Pancreas (tissue), 10 donors: ENCODE measurements around the gene MAD2L1. TPM values are rescaled to one million over a fixed set of nuclear protein-coding genes. Genes with fewer than 3 reads are reported as not detected.

Experiments
- ATAC-seq, 4 donors: fragments of 200-7000 bp; cut with Tn5 transposase; one replicate each; pipeline versions ENCODE4 v1.8.0 to v1.9.1; 2020; ENCODE audit warnings: mild to moderate bottlenecking in 4 of 4, moderate library complexity in 4 of 4
- DNase-seq, 6 donors: peaks; one replicate each; pipeline ENCODE4 v3.0.0-alpha.2; 2020
- FAIRE-seq: peaks from 2 replicates; lab custom pipeline; 2012; peaks lifted over from hg19 to GRCh38; lab: Jason Lieb, UNC
- H3K27ac ChIP-seq, 4 donors: fragments of 200-600 bp; sonication (generic); 1 replicate in 3 of 4; 2 replicates in 1 of 4; pipeline versions ENCODE4 v1.5.0 to v1.8.0; 2020
- H3K27me3 ChIP-seq, 4 donors: fragments of 200-600 bp; one replicate each; pipeline ENCODE4 v1.8.0; 2021
- H3K36me3 ChIP-seq, 3 donors: fragments of 200-600 bp; sonication (generic) in 1 of 3; one replicate each; pipeline versions ENCODE4 v1.5.0 to v1.8.0; 2020 to 2021
- H3K4me1 ChIP-seq, 3 donors: fragments of 200-600 bp; one replicate each; pipeline ENCODE4 v1.8.0; 2021
- H3K4me3 ChIP-seq, 4 donors: fragments of 200-600 bp; sonication (generic) in 2 of 4; one replicate each; pipeline versions ENCODE4 v1.5.0 to v1.8.0; 2020 to 2021
- H3K9me3 ChIP-seq, 4 donors: fragments of 200-600 bp; one replicate each; pipeline ENCODE4 v1.8.0; 2021
- WGBS, 2 donors: extraction: QIAGEN DNeasy Blood & Tissue Kit; methylation state at CpG; one replicate each; pipeline ENCODE4 v1.1.7; 2013; 5-methylcytosine and 5-hydroxymethylcytosine counted together
- intact Hi-C, 3 donors: fragments of 100-400 bp; cut with DNase I; formaldehyde crosslinking; loops; one replicate each; pipeline versions ENCODE4 v1.11.1 to v1.14.2; 2022
- polyA plus RNA-seq, 2 donors: library from polyadenylated mRNA; stranded (reverse); fragments of 200-250 nt; gene quantifications; one replicate each; pipeline ENCODE4 v1.2.3, GENCODE V29; 2013
- total RNA-seq, 6 donors: library from RNA; stranded (reverse); fragmentation: NEBNext Ultra II Directional in 4 of 6; extraction: Animal tissue kit (Norgen Biotek cat#: 25700) in 4 of 6; gene quantifications; one replicate each; pipeline versions ENCODE4 v1.2.1 to v1.2.4, GENCODE V29; 2021 to 2023
- TF ChIP-seq, protein P1 (sequence below), 4 donors: fragments of 200-600 bp; sonication (generic) in 3 of 4; IDR thresholded peaks; one replicate each; pipeline versions ENCODE4 v1.5.0 to v1.8.0; 2021; ENCODE audit warnings: antibody characterized with exemption in 4 of 4
- donor health status: healthy with polysubstance abuse.
- donor health status: DM: no; HTN: no; CAD: no; lungs with moderate emphysema.
- donor health status: DM: no; HTN: no; CAD: no.
- donor health status: control.
- donor health status: control.
- donor health status: Bipolar disorder and iron deficiency.
- donor health status: DM: yes; HTN: yes; CAD: no.
- donor health status: DM: no; HTN: no; CAD: no.
- donor health status: DM: no; HTN: no; CAD: no.
- donor health status: DM: yes; HTN: yes; CAD: no.

The MAD2L1 gene
- total and polyA plus RNA-seq, 8 donors: 0.37 to 1.8 (median 0.73) TPM

DNA sequence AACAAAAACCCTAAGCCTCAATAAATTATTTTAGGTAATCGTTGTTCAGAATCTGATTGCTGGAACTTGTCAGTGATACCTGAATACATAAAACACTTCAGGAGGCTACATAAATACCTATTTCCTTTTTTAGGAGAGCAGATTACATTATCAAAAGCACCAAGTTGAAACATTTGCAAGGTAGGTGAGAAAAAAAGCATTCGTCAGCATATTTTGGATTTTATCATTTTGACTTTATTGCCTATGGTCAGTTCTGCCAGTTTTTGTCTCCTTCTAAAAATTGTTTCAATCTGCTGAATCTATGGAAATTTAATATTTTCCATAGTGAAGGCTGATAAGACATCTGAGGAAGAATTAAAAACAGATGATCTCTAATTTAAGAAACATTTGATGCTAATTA lies 16.5 kb upstream of the MAD2L1 start:
- Histone ChIP-seq H3K4me1 (peaks cover 0 to 4% (median 0%) of the 10 kb centered on the region in 3 donors), H3K27me3 (no peaks in the 10 kb centered on the region), H3K27ac (no peak overlapping the region), H3K9me3 (no peaks in the 10 kb centered on the region), H3K4me3 (no peak overlapping the region), H3K36me3 (no peaks in the 10 kb centered on the region)
- intact Hi-C loops: no loop called here
- WGBS, 2 donors: 76 to 78% methylated on average over 2 of the region's 2 CpGs
- FAIRE-seq (no peak), DNase-seq (no peak), ATAC-seq (no peak)
- TF ChIP-seq, protein P1, sequence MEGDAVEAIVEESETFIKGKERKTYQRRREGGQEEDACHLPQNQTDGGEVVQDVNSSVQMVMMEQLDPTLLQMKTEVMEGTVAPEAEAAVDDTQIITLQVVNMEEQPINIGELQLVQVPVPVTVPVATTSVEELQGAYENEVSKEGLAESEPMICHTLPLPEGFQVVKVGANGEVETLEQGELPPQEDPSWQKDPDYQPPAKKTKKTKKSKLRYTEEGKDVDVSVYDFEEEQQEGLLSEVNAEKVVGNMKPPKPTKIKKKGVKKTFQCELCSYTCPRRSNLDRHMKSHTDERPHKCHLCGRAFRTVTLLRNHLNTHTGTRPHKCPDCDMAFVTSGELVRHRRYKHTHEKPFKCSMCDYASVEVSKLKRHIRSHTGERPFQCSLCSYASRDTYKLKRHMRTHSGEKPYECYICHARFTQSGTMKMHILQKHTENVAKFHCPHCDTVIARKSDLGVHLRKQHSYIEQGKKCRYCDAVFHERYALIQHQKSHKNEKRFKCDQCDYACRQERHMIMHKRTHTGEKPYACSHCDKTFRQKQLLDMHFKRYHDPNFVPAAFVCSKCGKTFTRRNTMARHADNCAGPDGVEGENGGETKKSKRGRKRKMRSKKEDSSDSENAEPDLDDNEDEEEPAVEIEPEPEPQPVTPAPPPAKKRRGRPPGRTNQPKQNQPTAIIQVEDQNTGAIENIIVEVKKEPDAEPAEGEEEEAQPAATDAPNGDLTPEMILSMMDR (IDR thresholded peaks at IDR 0.05): no peak

DNA sequence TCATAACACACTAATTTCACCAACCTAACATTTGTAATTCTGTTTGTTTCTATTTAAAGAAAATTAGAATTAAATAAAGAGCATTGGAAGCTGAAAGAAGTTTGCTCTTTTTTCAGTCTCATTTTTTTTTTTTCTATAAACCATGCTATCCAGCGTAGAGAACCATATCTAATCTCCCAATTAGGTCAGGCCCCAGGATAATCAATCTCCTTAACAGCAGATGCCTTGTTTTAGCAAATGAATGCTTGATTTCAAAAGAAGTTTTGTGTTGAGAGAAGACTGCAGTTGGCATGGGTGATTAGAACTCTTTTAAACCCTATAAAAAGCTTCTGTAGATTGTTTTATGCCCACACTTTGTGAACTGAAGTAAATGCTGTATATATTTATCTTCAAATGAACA lies 15.6 kb upstream of the MAD2L1 start:
- Histone ChIP-seq H3K36me3 (no peaks in the 10 kb centered on the region), H3K4me3 (no peak overlapping the region), H3K27ac (no peak overlapping the region), H3K9me3 (no peaks in the 10 kb centered on the region), H3K27me3 (no peaks in the 10 kb centered on the region), H3K4me1 (peaks cover 0 to 4% (median 0%) of the 10 kb centered on the region in 3 donors)
- TF ChIP-seq, protein P1 (IDR thresholded peaks at IDR 0.05): no peak
- intact Hi-C loops: no loop called here
- no peak for ATAC-seq
- no peak for FAIRE-seq
- 26 to 36% methylated on average over 1 of the region's 1 CpG for WGBS, 2 donors
- no peak for DNase-seq

DNA sequence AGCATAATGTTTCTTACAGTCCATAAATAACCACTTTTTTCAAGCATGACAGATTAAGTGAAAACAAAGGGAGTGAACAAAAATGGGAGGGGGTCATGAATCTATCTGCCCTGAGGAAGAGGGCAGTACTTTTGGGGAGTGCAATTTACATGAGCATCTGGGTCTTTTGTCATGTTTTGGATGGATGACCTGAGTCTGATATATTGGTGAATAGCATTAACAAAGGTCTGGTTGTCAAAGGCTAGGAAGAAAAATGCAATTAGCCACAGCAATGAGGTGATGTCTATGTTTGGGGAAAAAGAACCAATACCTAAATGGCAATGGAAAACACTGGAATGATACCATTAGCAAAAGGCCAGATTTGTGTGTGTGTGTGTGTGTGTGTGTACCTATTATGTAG lies 15.1 kb upstream of the MAD2L1 start:
- no peaks in the 10 kb centered on the region for H3K36me3 ChIP-seq
- H3K4me1 ChIP-seq: peaks cover 0 to 4% (median 0%) of the 10 kb centered on the region in 3 donors
- intact Hi-C loops: no loop called here
- TF ChIP-seq, protein P1 (IDR thresholded peaks at IDR 0.05): no peak
- ATAC-seq (no peak), DNase-seq (no peak), FAIRE-seq (no peak)
- H3K27ac ChIP-seq: no peak overlapping the region
- no peak overlapping the region for H3K4me3 ChIP-seq
- no peaks in the 10 kb centered on the region for H3K9me3 ChIP-seq
- H3K27me3 ChIP-seq: no peaks in the 10 kb centered on the region

DNA sequence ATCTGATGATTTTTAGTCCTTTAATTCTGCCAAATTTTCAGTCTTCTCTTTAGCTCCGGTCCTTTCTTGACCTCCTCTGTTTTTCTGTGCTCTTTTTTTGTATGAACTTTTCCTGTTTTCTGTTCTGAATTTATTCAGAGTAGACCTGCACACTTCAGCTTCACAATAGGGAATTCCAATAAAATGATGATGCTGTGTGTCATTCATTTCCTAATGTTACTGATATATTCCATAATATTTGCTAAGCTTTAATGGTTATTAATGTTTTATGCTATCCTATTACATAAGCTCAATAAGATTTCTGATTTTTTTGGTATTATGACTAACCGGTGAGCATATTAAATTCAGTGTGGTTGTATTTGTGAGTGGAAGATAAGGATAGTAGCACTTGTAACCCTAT lies 13.9 kb upstream of the MAD2L1 start:
- no peak for ATAC-seq

DNA sequence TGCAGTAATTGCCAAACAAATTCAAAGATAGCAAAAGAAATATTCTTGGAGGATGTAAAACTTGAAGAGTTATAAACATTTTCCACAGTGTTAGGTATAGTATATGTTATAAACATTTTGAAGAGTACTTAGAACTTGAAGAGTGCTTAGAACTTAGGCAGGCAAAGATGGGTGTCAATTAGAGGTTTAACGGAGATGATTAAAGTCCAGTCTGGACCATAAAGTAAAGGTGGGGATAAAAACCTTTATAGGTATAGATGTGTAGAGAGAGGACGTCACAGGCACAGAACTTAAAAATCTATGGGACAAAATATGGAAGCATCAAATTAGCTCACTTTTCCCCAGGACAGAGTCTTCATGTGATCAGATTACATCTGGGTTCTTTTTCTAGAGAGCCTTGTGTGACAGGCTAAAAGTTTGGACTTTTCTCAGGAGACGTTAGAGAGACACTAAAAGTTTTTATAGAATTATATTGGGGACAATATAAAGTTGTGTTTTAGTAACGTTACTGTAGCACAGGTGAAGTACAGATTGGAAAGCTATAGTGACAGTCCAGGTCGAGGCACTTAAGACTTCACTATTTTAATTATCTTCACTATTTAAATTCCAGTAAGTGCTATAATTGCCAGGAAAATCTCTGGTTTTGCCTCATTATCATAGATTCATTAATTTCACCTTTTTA lies 13.3 kb upstream of the MAD2L1 start:
- no peak for DNase-seq
- WGBS, 2 donors: 57 to 71% methylated on average over 5 of the region's 5 CpGs

More for the DNA sequence above, 13.9 kb upstream of the MAD2L1 start:
- TF ChIP-seq, protein P1 (IDR thresholded peaks at IDR 0.05): no peak
- H3K27me3 ChIP-seq: no peaks in the 10 kb centered on the region
- H3K4me1 ChIP-seq: peaks cover 0 to 4% (median 0%) of the 10 kb centered on the region in 3 donors
- no peak overlapping the region for H3K4me3 ChIP-seq
- H3K9me3 ChIP-seq: no peaks in the 10 kb centered on the region
- 72 to 84% methylated on average over 2 of the region's 2 CpGs for WGBS, 2 donors
- FAIRE-seq: no peak
- intact Hi-C loops: no loop called here
- no peak overlapping the region for H3K27ac ChIP-seq
- no peaks in the 10 kb centered on the region for H3K36me3 ChIP-seq
- no peak for DNase-seq

More for the DNA sequence above, 13.3 kb upstream of the MAD2L1 start:
- ATAC-seq: no peak
- TF ChIP-seq, protein P1 (IDR thresholded peaks at IDR 0.05): no peak
- Histone ChIP-seq H3K27ac (no peak overlapping the region), H3K27me3 (no peaks in the 10 kb centered on the region), H3K36me3 (no peaks in the 10 kb centered on the region), H3K4me3 (no peak overlapping the region), H3K4me1 (peaks cover 0 to 4% (median 0%) of the 10 kb centered on the region in 3 donors), H3K9me3 (no peaks in the 10 kb centered on the region)
- intact Hi-C loops: no loop called here
- no peak for FAIRE-seq
